GM12878 (cell line): Measurements from ENCODE around the gene CCNL2. TPM values are rescaled to one million over a fixed set of nuclear protein-coding genes. Genes with fewer than 3 reads are reported as not detected.

Source experiments
- ATAC-seq: fragments of 200-7000 bp; cut with Tn5 transposase; 3 replicates; pipeline ENCODE4 v1.9.1; 2020; ENCODE audit warnings: mild to moderate bottlenecking, moderate library complexity
- BruUV-seq: library from RNA; stranded (reverse); fragments of 400-500 nt; replicated peaks from 2 replicates; lab custom pipeline; 2021; lab: Mats Ljungman, UMichigan
- CTCF ChIA-PET: fragments of 300-600 bp; sonication (Branson Sonifier 250); formaldehyde crosslinking; extraction: SDS; loops from one replicate; lab custom pipeline; 2021; ENCODE audit warnings: inconsistent platforms; lab: Yijun Ruan, JAX
- POLR2A ChIA-PET: fragments of 350-600 bp; formaldehyde crosslinking; extraction: SDS; loops from one replicate; lab custom pipeline; 2021; ENCODE audit warnings: inconsistent platforms; lab: Charles Lee
- RAD21 ChIA-PET: fragments of 300-600 bp; sonication (Branson Sonifier 250); formaldehyde crosslinking; loops from one replicate; lab custom pipeline; 2023; ENCODE audit warnings: antibody characterized with exemption; ENCODE audit not compliant: unreplicated experiment; lab: Charles Lee
- SMC1A ChIA-PET: fragments of 300-600 bp; sonication (Branson Sonifier 250); formaldehyde crosslinking; loops from one replicate; lab custom pipeline; 2023; ENCODE audit not compliant: unreplicated experiment, uncharacterized antibody; lab: Charles Lee
- DNase-seq: peaks from one replicate; pipeline ENCODE4 v3.0.0-alpha.2; 2011; ENCODE audit warnings: low read depth, low spot score
- FAIRE-seq: peaks from 3 replicates; lab custom pipeline; 2011; peaks lifted over from hg19 to GRCh38; lab: Jason Lieb, UNC
- H2AFZ ChIP-seq: 2 replicates; pipeline ENCODE4 v1.6.0; 2011; ENCODE audit warnings: low read depth, low read length, control low read depth; ENCODE audit not compliant: control insufficient read depth
- H3K27ac ChIP-seq: 2 replicates; pipeline ENCODE4 v1.5.1; 2011; ENCODE audit warnings: control low read depth; ENCODE audit not compliant: control insufficient read depth, insufficient read depth
- H3K27me3 ChIP-seq, 2 experiments: replicated peaks in 1 of 2; 2 replicates each; pipeline versions ENCODE4 v1.6.0 to v1.6.1; 2011; ENCODE audit warnings: low read length in 1 of 2; ENCODE audit not compliant: control insufficient read depth in 2 of 2, insufficient read depth in 2 of 2
- H3K36me3 ChIP-seq, 2 experiments: 2 replicates each; pipeline ENCODE4 v1.5.1; 2011; ENCODE audit warnings: low read length in 1 of 2; ENCODE audit not compliant: control insufficient read depth in 2 of 2, insufficient read depth in 2 of 2
- H3K4me1 ChIP-seq: 2 replicates; pipeline ENCODE4 v1.6.1; 2011; ENCODE audit warnings: mild to moderate bottlenecking, low read length, moderate library complexity, mixed read lengths; ENCODE audit not compliant: control insufficient read depth, insufficient read depth
- H3K4me2 ChIP-seq: 2 replicates; pipeline ENCODE4 v1.6.0; 2011; ENCODE audit warnings: control low read depth; ENCODE audit not compliant: control insufficient read depth, insufficient read depth
- H3K4me3 ChIP-seq: fragments of 200-600 bp; sonication (generic); 2 replicates; pipeline ENCODE4 v1.5.1; 2016
- H3K79me2 ChIP-seq: 2 replicates; pipeline ENCODE4 v1.6.0; 2011; ENCODE audit warnings: low read length; ENCODE audit not compliant: control insufficient read depth, insufficient read depth
- H3K9ac ChIP-seq: 2 replicates; pipeline ENCODE4 v1.8.0; 2011; ENCODE audit warnings: low read length, control low read depth, mixed read lengths; ENCODE audit not compliant: control insufficient read depth, insufficient read depth
- H3K9me3 ChIP-seq: replicated peaks from 3 replicates; pipeline ENCODE4 v1.5.1; 2011; ENCODE audit warnings: mild to moderate bottlenecking, low read length; ENCODE audit not compliant: control insufficient read depth, insufficient read depth
- H4K20me1 ChIP-seq: 2 replicates; pipeline ENCODE4 v1.6.0; 2011; ENCODE audit not compliant: control insufficient read depth, insufficient read depth
- MEF2A ChIP-seq: IDR thresholded peaks from 2 replicates; pipeline ENCODE4 v1.6.1; 2011; ENCODE audit warnings: low read depth, mild to moderate bottlenecking, low read length, moderate library complexity; ENCODE audit not compliant: insufficient read depth
- SUPT20H ChIP-seq: IDR thresholded peaks from 2 replicates; pipeline ENCODE4 v1.6.1; 2011; ENCODE audit warnings: low read depth, mild to moderate bottlenecking, low read length, moderate library complexity, borderline replicate concordance; ENCODE audit not compliant: control insufficient read depth
- ZNF24 ChIP-seq: fragments of 450-650 bp; IDR thresholded peaks from 2 replicates; pipeline ENCODE4 v1.6.1; 2017; ENCODE audit warnings: antibody characterized with exemption, mild to moderate bottlenecking
- WGBS: methylation state at CpG from one replicate; pipeline ENCODE4 v1.1.6; 2016; ENCODE audit warnings: low lambda C conversion rate; ENCODE audit not compliant: insufficient replicate concordance, insufficient coverage; ENCODE audit errors: missing lambda C conversion rate; 5-methylcytosine and 5-hydroxymethylcytosine counted together
- in situ Hi-C: fragments of 300-500 bp; cut with MboI; formaldehyde crosslinking; loops from 9 replicates; pipeline ENCODE4 v1.14.3; 2018; ENCODE audit warnings: mixed read lengths
- intact Hi-C: fragments of 100-400 bp; cut with micrococcal nuclease; formaldehyde crosslinking; loops from one replicate; pipeline ENCODE4 v1.14.2; 2022; ENCODE audit not compliant: unreplicated experiment
- polyA plus RNA-seq, 11 experiments: library from polyadenylated mRNA; depleted of rRNA in 4 of 11; unstranded in 6 of 11; stranded (reverse) in 5 of 11; fragments of >200 nt; fragmentation: Nextera tagmentation in 4 of 11; fragmentation: Illumina TruSeq in 1 of 11; extraction: Ambion mirVana in 4 of 11; extraction: Trizol in 1 of 11; gene quantifications; 1 replicate in 1 of 11; 2 replicates in 10 of 11; pipeline versions ENCODE4 v1.2.1 to v1.2.3, GENCODE V29; 2011 to 2016; ENCODE audit warnings: inconsistent platforms in 2 of 11, missing spikeins in 2 of 11, low read depth in 1 of 11
- total RNA-seq, 4 experiments: library from RNA; depleted of rRNA in 3 of 4; stranded (reverse); fragments of >200 nt in 3 of 4; fragmentation: Illumina TruSeq in 1 of 4; extraction: Trizol in 1 of 4; gene quantifications; 2 replicates each; pipeline versions ENCODE4 v1.2.1 to v1.2.3, GENCODE V29; 2013 to 2021
- TF ChIP-seq, protein P1 (sequence below): fragments of 450-650 bp; IDR thresholded peaks from 2 replicates; pipeline ENCODE4 v1.6.1; 2014; ENCODE audit warnings: mild to moderate bottlenecking
- TF ChIP-seq, protein P2 (sequence below): IDR thresholded peaks from 2 replicates; pipeline ENCODE4 v1.6.1; 2012; ENCODE audit warnings: mild to moderate bottlenecking, low read depth, low read length
- TF ChIP-seq, protein P3 (sequence below): fragments of 450-650 bp; IDR thresholded peaks from 2 replicates; pipeline ENCODE4 v1.6.1; 2017; ENCODE audit warnings: borderline replicate concordance

The CCNL2 gene
- total and polyA plus RNA-seq, 10 of the 15 experiments (the other 5 are each of a cell fraction or from before 2014, with no cell fraction given): 2.1 to 143 (median 101) TPM

DNA sequence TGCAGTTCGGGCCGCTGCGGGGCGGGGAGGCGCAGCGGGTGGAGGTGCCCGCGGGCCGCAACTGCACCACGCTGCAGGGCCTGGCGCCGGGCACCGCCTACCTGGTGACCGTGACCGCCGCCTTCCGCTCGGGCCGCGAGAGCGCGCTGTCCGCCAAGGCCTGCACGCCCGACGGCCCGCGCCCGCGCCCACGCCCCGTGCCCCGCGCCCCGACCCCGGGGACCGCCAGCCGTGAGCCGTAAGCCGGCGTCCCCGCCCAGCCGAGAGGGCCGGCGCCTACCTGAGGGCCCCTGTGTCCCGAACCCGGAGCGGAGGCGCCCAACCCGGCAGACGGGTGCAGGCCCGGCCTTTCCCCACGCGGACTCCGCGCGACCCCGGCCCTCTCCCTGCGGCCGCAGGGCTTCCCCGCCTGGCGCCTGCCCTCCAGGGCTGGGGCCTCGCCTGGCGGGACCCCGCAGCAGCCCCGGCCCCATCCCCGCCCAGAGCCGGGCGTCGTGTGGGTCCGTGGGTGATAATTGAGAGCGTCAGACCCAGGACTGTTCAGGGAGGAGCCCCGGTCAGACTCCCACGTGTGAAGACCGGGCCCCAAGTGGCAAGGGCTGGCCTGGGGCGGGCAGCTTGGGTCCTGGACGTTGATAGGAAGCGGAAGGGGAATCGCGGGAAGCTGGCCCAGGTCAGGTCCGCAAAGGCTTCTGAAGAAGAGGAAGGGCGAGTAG lies 40.6 kb upstream of the CCNL2 start (continued):
- TF ChIP-seq, protein P1, sequence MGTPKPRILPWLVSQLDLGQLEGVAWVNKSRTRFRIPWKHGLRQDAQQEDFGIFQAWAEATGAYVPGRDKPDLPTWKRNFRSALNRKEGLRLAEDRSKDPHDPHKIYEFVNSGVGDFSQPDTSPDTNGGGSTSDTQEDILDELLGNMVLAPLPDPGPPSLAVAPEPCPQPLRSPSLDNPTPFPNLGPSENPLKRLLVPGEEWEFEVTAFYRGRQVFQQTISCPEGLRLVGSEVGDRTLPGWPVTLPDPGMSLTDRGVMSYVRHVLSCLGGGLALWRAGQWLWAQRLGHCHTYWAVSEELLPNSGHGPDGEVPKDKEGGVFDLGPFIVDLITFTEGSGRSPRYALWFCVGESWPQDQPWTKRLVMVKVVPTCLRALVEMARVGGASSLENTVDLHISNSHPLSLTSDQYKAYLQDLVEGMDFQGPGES: no peak

DNA sequence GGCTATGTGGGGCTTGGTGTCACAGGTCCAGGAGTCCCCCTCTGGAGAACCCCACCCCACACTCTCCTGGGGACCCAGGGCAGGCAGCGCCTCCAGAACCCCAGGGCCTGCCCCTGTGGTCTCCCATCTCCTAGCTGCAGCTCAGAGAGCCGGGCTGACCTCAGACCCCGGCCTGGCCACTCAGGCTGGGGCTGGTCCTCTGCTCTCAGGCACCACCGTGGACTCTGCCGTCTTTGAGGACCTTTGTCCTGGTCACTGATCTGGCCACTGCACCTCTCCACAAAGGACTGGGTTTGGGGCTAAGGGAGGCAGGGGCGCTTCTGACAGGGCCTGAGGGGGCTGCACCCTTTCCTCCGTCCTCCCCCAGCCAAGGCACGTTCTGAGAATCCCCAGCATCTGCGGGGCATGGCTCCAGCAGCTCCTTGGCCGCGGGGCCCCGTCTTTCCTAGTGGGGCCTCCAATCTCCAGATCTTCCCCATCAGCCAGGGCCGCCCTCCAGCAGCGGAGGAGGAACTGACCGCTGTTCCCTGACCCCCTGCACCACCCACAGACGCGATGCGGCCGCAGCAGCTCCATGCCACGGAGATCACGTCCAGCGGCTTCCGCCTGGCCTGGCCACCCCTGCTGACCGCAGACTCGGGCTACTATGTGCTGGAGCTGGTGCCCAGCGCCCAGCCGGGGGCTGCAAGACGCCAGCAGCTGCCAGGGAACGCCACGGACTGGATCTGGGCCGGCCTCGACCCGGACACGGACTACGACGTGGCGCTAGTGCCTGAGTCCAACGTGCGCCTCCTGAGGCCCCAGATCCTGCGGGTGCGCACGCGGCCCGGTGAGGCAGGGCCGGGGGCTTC lies 39.6 kb upstream of the CCNL2 start:
- Histone ChIP-seq H3K27ac (no peak overlapping the region), H3K9ac (no peak overlapping the region), H3K9me3 (no peaks in the 10 kb centered on the region), H2AFZ (no peak overlapping the region), H3K4me2 (no peak overlapping the region; the same call in 1 of the 2 replicates), H3K4me1 (peaks cover 24% of the 10 kb centered on the region), H3K27me3 (peaks cover 0 to 11% of the 10 kb centered on the region in 2 experiments; a peak in 3 of 4 replicates), H4K20me1 (no peaks in the 10 kb centered on the region), H3K79me2 (no peaks in the 10 kb centered on the region), H3K4me3 (no peak overlapping the region), H3K36me3 (no peaks in the 10 kb centered on the region)
- ChIA-PET CTCF (interaction anchor here (0.6 to 2.3 kb wide), 11 partner anchors 10 to 91 kb away, joined by 3 to 15 read pairs (median 6); no protein-coding TSS in a partner anchor), SMC1A (interaction anchor here (0.9 to 1.3 kb wide), 4 partner anchors 24 to 65 kb away, joined by 3 to 4 read pairs (median 3); no protein-coding TSS in a partner anchor), RAD21 (interaction anchor here (0.8 to 1.6 kb wide), 7 partner anchors 17 to 67 kb away, joined by 3 to 8 read pairs (median 4); partner anchors contain the start of gene AURKAIP1), POLR2A (interaction anchor here (0.6 to 1.7 kb wide), 8 partner anchors 16 to 328 kb away, joined by 3 to 10 read pairs (median 4); partner anchors contain the start of gene CCNL2)
- 71% methylated on average over 45 of the region's 45 CpGs for WGBS
- FAIRE-seq (no peak), DNase-seq (no peak), ATAC-seq (no peak)
- intact Hi-C loops: no loop called here
- BruUV-seq: no TSS peak
- TF ChIP-seq ZNF24 (no peak), SUPT20H (no peak), MEF2A (no peak)
- TF ChIP-seq, protein P2, sequence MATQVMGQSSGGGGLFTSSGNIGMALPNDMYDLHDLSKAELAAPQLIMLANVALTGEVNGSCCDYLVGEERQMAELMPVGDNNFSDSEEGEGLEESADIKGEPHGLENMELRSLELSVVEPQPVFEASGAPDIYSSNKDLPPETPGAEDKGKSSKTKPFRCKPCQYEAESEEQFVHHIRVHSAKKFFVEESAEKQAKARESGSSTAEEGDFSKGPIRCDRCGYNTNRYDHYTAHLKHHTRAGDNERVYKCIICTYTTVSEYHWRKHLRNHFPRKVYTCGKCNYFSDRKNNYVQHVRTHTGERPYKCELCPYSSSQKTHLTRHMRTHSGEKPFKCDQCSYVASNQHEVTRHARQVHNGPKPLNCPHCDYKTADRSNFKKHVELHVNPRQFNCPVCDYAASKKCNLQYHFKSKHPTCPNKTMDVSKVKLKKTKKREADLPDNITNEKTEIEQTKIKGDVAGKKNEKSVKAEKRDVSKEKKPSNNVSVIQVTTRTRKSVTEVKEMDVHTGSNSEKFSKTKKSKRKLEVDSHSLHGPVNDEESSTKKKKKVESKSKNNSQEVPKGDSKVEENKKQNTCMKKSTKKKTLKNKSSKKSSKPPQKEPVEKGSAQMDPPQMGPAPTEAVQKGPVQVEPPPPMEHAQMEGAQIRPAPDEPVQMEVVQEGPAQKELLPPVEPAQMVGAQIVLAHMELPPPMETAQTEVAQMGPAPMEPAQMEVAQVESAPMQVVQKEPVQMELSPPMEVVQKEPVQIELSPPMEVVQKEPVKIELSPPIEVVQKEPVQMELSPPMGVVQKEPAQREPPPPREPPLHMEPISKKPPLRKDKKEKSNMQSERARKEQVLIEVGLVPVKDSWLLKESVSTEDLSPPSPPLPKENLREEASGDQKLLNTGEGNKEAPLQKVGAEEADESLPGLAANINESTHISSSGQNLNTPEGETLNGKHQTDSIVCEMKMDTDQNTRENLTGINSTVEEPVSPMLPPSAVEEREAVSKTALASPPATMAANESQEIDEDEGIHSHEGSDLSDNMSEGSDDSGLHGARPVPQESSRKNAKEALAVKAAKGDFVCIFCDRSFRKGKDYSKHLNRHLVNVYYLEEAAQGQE: no peak
- TF ChIP-seq, protein P3, sequence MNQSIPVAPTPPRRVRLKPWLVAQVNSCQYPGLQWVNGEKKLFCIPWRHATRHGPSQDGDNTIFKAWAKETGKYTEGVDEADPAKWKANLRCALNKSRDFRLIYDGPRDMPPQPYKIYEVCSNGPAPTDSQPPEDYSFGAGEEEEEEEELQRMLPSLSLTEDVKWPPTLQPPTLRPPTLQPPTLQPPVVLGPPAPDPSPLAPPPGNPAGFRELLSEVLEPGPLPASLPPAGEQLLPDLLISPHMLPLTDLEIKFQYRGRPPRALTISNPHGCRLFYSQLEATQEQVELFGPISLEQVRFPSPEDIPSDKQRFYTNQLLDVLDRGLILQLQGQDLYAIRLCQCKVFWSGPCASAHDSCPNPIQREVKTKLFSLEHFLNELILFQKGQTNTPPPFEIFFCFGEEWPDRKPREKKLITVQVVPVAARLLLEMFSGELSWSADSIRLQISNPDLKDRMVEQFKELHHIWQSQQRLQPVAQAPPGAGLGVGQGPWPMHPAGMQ: no peak
- in situ Hi-C loops: no loop called here
